ENCODE results near the gene SLC52A1.

The SLC52A1 gene

DNA sequence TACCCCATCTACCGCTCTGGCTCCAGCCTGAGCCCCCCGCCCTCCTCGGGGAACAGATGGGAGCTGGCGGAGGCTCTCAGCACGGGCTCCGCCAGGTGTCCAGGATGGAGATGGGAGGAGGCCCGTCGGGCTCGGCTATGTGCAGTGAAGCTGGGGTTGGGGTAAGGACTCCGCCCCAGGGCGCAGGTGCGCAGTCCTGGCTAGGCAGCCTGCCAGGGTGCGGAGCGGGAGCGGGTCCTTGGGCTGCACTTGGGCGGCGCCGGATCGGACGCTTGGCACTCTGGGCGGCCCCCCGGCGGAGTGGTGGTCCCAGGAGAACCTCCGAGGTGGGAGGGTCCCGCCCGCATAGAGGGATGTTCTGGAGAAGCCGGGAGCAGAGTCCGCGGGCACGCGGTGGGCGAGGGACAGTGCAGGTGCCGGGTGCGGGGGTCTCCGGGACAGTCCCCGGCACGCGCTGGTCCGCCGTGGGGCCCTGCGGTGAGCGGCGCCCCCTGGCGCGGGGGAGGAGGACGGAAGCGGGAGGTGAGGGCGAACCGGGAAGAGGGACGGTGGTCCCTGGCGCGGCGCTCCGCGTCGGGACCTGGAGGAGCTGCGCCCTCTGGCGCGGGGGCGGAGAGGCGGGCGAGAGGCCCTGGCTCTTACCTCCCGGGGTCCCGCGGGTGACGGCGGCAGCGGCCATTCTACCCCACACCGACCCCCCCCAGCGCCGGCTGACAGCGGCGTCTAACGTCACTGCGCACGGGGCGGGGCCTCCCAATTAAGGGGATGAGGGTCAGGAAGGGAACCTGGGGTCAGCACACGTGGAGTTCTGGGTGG is 48.1 kb downstream of the SLC52A1 start, which contains the start of gene CAMTA2:
Gene CAMTA2, minus strand, starts transcription at position 725 of the 816 bp plus-strand sequence. CDS start 1,453 bp downstream, outside the sequence.
- peak; percentile 88 for DNase-seq

GRCh38 chr17:4986403-4986802 is 48.8 kb downstream of the SLC52A1 start:
- no peak for DNase-seq
